ENCODE data around the gene MMP3.
"Not testable (repeated sequence)": the region's sequence is repeated elsewhere in the genome, so short reads cannot be mapped to it uniquely, and the experiment has no call there.

MMP3 gene

DNA sequence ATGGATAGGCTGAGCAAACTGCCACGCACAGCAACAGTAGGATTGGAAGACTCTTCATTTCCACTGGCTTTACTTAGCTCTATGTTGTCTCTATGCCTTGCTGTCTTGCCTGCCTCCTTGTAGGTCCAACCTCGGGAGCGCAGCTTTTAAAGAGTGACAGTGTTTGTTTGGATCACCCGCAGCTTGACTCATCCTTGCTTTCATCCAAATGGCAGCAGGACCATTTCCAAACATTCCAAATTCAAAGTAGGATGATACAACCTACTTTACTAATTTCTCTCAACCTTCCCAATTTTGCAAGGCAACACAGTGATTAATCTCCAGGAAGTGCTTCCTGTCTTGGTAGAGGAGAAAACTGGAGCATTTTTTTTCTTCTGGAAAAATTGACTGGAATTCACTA is at the start of gene MMP3:
MMP3 (minus strand) TSS at position 121 of the 400 bp plus-strand sequence; CDS start at position 58, 63 bp downstream.
- Mint-ChIP-seq H3K27me3 (no peaks in the 10 kb centered on the region), H3K4me3 (no peak within 1 kb of the TSS), H3K9me3 (peaks cover 3% of the 10 kb centered on the region), H3K4me1 (no peaks in the 10 kb centered on the region), H3K36me3 (no peaks in the 10 kb centered on the region), H3K27ac (no peak within 1 kb of the TSS)
- ATAC-seq = no peak

- Mint-ChIP-seq H3K9me3 (peaks cover 12% of the 10 kb centered on the region), H3K27ac (no peak overlapping the region), H3K27me3 (peaks cover 15% of the 10 kb centered on the region), H3K4me3 (no peak overlapping the region), H3K36me3 (no peaks in the 10 kb centered on the region), H3K4me1 (no peaks in the 10 kb centered on the region)
- no peak for ATAC-seq
Measured at GRCh38 chr11:102891736-102892135, 48.3 kb upstream of the MMP3 start.

DNA sequence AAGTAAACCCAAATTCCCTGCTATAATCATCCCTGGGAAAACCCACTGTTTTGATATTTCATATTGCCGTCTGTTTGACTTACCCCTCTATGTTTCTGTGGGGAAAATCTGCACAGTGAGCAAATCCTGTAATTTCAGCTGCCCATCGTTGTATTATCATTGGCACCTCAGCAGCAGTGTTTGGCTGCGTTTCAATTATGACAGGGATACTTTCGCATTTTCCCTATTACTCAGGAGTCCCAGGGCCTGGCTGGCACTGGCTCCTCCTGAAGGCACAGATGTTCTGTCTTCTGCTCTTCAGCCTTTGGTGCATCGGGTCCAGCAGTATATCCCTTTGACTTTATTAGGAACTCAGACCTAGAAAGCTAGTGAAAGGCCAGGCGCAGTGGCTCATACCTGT is 43.6 kb upstream of the MMP3 start:
- Mint-ChIP-seq H3K27me3 (peaks cover 15% of the 10 kb centered on the region), H3K36me3 (no peaks in the 10 kb centered on the region), H3K27ac (no peak overlapping the region), H3K9me3 (peaks cover 4% of the 10 kb centered on the region), H3K4me1 (peaks cover 7% of the 10 kb centered on the region), H3K4me3 (no peak overlapping the region)
- no peak for ATAC-seq

DNA sequence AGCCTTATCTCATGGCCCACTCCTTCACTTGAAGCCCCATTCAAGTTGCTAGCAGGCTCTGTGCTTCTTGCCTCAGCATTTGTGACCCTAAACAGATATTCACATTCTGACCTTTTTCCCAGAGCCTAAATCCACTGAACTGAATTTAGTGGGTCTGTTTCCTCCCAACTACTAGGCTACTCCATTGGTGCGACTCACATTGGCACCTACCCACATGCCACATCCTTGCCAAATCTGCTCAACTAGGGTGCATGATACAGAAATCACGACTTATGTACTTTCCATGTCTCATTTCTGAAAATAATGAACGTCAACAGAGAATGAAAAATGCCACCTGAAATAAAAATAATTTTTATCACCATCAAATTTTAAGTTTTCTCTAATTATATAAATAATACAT is 39.7 kb upstream of the MMP3 start:
- H3K27ac Mint-ChIP-seq = no peak overlapping the region
- peaks cover 4% of the 10 kb centered on the region for H3K9me3 Mint-ChIP-seq
- no peaks in the 10 kb centered on the region for H3K27me3 Mint-ChIP-seq
- peak; percentile 22 for ATAC-seq
- no peak overlapping the region for H3K4me3 Mint-ChIP-seq
- no peaks in the 10 kb centered on the region for H3K36me3 Mint-ChIP-seq
- peaks cover 7% of the 10 kb centered on the region for H3K4me1 Mint-ChIP-seq

DNA sequence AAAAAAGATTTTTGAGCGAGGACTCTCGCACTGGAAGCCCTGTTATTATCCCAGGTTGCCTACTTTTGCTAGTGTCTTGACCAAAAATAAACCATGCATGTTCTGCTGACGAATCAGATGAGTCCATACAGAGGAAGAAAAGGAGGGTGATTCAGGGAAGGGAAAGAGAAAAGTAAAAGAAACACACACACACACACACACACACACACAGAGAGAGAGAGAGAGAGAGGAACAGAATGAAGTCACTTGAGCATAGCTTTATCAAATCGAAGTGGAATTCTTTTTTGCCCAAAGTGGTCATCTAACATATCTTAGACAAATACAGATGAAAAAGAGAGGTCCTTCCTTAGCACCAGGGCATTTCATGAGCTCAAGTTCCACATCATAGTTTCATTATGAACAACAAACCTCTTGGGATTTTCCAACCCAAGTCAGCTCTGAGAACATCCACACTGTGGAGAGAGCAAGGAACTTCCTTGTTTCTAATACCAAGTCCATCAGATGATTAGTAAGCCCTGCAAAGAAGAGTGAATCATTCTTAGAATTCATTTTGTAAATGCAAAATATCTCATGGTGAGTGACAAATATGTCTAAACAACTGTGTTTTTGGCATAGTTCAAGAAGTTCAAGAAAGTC is 39.1 kb upstream of the MMP3 start:
- H3K4me3 Mint-ChIP-seq = no peak overlapping the region
- H3K27ac Mint-ChIP-seq = no peak overlapping the region
- ATAC-seq = peak; percentile 79
- no peaks in the 10 kb centered on the region for H3K27me3 Mint-ChIP-seq
- H3K9me3 Mint-ChIP-seq = peaks cover 4% of the 10 kb centered on the region
- peaks cover 7% of the 10 kb centered on the region for H3K4me1 Mint-ChIP-seq
- H3K36me3 Mint-ChIP-seq = no peaks in the 10 kb centered on the region

- Mint-ChIP-seq H3K36me3 (no peaks in the 10 kb centered on the region), H3K27me3 (no peaks in the 10 kb centered on the region), H3K4me3 (no peak overlapping the region), H3K9me3 (peaks cover 4% of the 10 kb centered on the region), H3K4me1 (peaks cover 7% of the 10 kb centered on the region), H3K27ac (no peak overlapping the region)
- ATAC-seq = no peak
Measured at GRCh38 chr11:102879801-102880200, 36.4 kb upstream of the MMP3 start.

GRCh38 chr11:102878595-102878994 is 35.2 kb upstream of the MMP3 start:
- peaks cover 7% of the 10 kb centered on the region for H3K4me1 Mint-ChIP-seq
- H3K27ac Mint-ChIP-seq = no peak overlapping the region
- H3K27me3 Mint-ChIP-seq = no peaks in the 10 kb centered on the region
- no peak for ATAC-seq
- H3K9me3 Mint-ChIP-seq = peaks cover 4% of the 10 kb centered on the region
- no peak overlapping the region for H3K4me3 Mint-ChIP-seq
- no peaks in the 10 kb centered on the region for H3K36me3 Mint-ChIP-seq

GRCh38 chr11:102874852-102875251 is 31.4 kb upstream of the MMP3 start, which contains the start of gene MMP12:
TSS of gene MMP12 (minus strand) at chr11:102874982. CDS start at chr11:102874937, 45 bp downstream.
- H3K4me3 Mint-ChIP-seq = no peak within 1 kb of the TSS
- no peaks in the 10 kb centered on the region for H3K4me1 Mint-ChIP-seq
- no peaks in the 10 kb centered on the region for H3K27me3 Mint-ChIP-seq
- no peaks in the 10 kb centered on the region for H3K36me3 Mint-ChIP-seq
- ATAC-seq = no peak
- no peak within 1 kb of the TSS for H3K27ac Mint-ChIP-seq
- no peaks in the 10 kb centered on the region for H3K9me3 Mint-ChIP-seq

- not testable (repeated sequence) for H3K9me3 Mint-ChIP-seq, ATAC-seq, H3K4me1 Mint-ChIP-seq, H3K27me3 Mint-ChIP-seq, H3K36me3 Mint-ChIP-seq, H3K27ac Mint-ChIP-seq, H3K4me3 Mint-ChIP-seq
Measured at GRCh38 chr11:102869354-102869964, 26.1 kb upstream of the MMP3 start.

DNA sequence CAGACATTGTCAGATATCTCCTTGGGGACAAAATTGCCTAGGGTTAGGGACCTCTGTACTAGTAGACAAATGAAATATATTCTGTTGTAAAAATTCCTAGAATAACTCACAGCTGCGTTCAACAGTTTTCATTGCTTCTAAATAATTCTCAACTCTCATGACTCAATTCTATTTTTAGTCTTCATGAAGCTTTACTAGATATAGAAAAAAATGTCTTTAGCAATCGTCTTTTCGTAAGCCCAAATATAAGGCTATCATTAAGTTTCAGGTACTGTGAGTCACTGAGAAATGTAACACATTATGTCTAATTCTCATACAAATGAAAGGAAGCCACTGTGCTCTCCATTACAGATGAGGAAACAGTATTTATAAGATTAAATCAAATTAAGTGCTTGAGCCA is 24.9 kb upstream of the MMP3 start:
- no peak overlapping the region for H3K27ac Mint-ChIP-seq
- H3K4me3 Mint-ChIP-seq = no peak overlapping the region
- ATAC-seq = no peak
- no peaks in the 10 kb centered on the region for H3K27me3 Mint-ChIP-seq
- H3K4me1 Mint-ChIP-seq = no peaks in the 10 kb centered on the region
- H3K9me3 Mint-ChIP-seq = no peaks in the 10 kb centered on the region
- no peaks in the 10 kb centered on the region for H3K36me3 Mint-ChIP-seq

- H3K4me3 Mint-ChIP-seq = no peak overlapping the region
- H3K36me3 Mint-ChIP-seq = no peaks in the 10 kb centered on the region
- no peak overlapping the region for H3K27ac Mint-ChIP-seq
- no peaks in the 10 kb centered on the region for H3K27me3 Mint-ChIP-seq
- H3K9me3 Mint-ChIP-seq = no peaks in the 10 kb centered on the region
- ATAC-seq = no peak
- no peaks in the 10 kb centered on the region for H3K4me1 Mint-ChIP-seq
Measured at GRCh38 chr11:102864724-102865123, 21.3 kb upstream of the MMP3 start.

GRCh38 chr11:102853956-102854355 is 10.5 kb upstream of the MMP3 start:
- H3K36me3 Mint-ChIP-seq = no peaks in the 10 kb centered on the region
- no peak overlapping the region for H3K4me3 Mint-ChIP-seq
- no peak overlapping the region for H3K27ac Mint-ChIP-seq
- no peak for ATAC-seq
- H3K27me3 Mint-ChIP-seq = peaks cover 17% of the 10 kb centered on the region
- no peaks in the 10 kb centered on the region for H3K4me1 Mint-ChIP-seq
- peaks cover 2% of the 10 kb centered on the region for H3K9me3 Mint-ChIP-seq

GRCh38 chr11:102853055-102853454 is 9.6 kb upstream of the MMP3 start:
- Mint-ChIP-seq H3K4me3 (no peak overlapping the region), H3K4me1 (no peaks in the 10 kb centered on the region), H3K36me3 (no peaks in the 10 kb centered on the region), H3K27me3 (peaks cover 17% of the 10 kb centered on the region), H3K9me3 (peaks cover 2% of the 10 kb centered on the region), H3K27ac (no peak overlapping the region)
- no peak for ATAC-seq

DNA sequence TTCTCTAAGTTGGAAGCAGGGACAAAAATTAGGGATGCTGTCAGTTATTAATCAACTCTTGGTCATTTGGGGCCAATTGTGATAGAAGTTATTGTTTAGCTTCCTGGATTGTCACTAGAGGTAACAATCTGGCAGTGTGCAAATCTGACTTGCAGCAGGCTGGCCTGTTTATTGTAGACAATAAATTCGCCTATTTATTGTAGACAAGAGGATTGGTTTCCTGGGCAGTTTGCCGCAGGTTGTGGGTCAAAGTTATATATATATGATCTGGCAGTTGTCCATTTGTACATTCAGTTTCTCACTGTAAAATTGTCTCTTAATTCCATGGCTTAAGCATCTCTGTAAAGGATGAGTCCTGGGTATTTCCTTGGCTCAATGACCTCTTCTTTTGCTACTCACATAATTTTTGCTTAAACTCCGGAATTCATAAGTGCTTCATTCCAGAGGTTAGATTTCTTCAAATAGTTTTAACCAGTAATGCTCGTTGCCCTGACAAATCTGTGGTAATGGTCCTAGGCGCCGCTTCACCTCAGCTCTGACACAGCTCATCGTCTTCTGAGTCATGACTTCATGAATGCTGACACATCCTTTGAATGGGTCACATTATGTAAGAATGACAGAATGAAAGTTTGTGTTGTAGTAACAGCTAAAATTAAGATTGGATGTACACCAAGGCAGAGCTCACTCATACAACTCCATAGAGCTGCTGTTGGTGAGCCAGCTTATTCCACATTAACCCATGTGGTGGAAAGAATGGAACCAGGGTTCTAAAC is 7.8 kb upstream of the MMP3 start:
- Mint-ChIP-seq H3K27ac (no peak overlapping the region), H3K36me3 (no peaks in the 10 kb centered on the region), H3K9me3 (peaks cover 5% of the 10 kb centered on the region), H3K4me3 (no peak overlapping the region), H3K4me1 (no peaks in the 10 kb centered on the region), H3K27me3 (peaks cover 17% of the 10 kb centered on the region)
- ATAC-seq = no peak

DNA sequence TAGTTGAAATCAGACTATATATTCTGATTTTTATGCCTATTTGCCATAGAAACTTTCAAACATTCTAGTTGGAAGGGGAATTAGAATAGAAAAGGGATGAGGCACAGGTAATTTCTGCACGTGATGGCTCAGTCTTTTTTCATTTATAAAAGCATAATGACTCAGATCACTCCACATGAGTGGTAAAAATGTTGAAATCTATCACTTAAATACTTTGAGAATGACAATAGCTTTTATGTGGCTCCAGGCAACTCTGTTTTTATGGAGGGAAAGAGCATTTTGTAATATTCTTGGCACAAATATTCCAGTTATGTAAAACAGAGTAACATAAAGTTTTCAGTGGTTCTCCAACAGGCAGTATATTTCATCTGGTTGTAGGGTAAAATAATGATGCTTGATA is 5.9 kb upstream of the MMP3 start:
- no peaks in the 10 kb centered on the region for H3K36me3 Mint-ChIP-seq
- no peak for ATAC-seq
- H3K27ac Mint-ChIP-seq = no peak overlapping the region
- H3K4me3 Mint-ChIP-seq = no peak overlapping the region
- peaks cover 17% of the 10 kb centered on the region for H3K27me3 Mint-ChIP-seq
- no peaks in the 10 kb centered on the region for H3K4me1 Mint-ChIP-seq
- H3K9me3 Mint-ChIP-seq = peaks cover 5% of the 10 kb centered on the region

GRCh38 chr11:102846292-102846691 is 2.9 kb upstream of the MMP3 start:
- Mint-ChIP-seq H3K27me3 (no peaks in the 10 kb centered on the region), H3K36me3 (no peaks in the 10 kb centered on the region), H3K27ac (no peak overlapping the region), H3K4me3 (no peak overlapping the region), H3K9me3 (peaks cover 3% of the 10 kb centered on the region), H3K4me1 (no peaks in the 10 kb centered on the region)
- no peak for ATAC-seq
